ENCODE measurements around the gene NOL12.

- TF ChIP-seq, protein P1, sequence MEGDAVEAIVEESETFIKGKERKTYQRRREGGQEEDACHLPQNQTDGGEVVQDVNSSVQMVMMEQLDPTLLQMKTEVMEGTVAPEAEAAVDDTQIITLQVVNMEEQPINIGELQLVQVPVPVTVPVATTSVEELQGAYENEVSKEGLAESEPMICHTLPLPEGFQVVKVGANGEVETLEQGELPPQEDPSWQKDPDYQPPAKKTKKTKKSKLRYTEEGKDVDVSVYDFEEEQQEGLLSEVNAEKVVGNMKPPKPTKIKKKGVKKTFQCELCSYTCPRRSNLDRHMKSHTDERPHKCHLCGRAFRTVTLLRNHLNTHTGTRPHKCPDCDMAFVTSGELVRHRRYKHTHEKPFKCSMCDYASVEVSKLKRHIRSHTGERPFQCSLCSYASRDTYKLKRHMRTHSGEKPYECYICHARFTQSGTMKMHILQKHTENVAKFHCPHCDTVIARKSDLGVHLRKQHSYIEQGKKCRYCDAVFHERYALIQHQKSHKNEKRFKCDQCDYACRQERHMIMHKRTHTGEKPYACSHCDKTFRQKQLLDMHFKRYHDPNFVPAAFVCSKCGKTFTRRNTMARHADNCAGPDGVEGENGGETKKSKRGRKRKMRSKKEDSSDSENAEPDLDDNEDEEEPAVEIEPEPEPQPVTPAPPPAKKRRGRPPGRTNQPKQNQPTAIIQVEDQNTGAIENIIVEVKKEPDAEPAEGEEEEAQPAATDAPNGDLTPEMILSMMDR (IDR thresholded peaks at IDR 0.05; ENCODE audit: low read depth, low read length, poor library complexity, severe bottlenecking): no peak
- TF ChIP-seq EZH2phosphoT487 (IDR thresholded peaks at IDR 0.05; ENCODE audit: borderline replicate concordance, low read length): no peak
Observed at GRCh38 chr22:37647317-37647716, 38.8 kb upstream of the NOL12 start.
